SW 1271 (cell line): ENCODE measurements around the gene LILRB4.
"Not testable (repeated sequence)": the region's sequence is repeated elsewhere in the genome, so short reads cannot be mapped to it uniquely, and the experiment has no call there.

Experiments
- DNase-seq, 2 experiments: peaks; one replicate each; lab custom pipeline; 2025; lab: John Stamatoyannopoulos, UW

Gene LILRB4

GRCh38 chr19:54650108-54650655 lies 12.6 kb upstream of the LILRB4 start:
- no peak for DNase-seq

GRCh38 chr19:54653181-54653809 lies 9.5 kb upstream of the LILRB4 start:
- DNase-seq = peak in 1 of 2 experiments; percentile 53

- DNase-seq = no peak
These were observed 8.1 kb upstream of the LILRB4 start for GRCh38 chr19:54654447-54655321.

- DNase-seq = no peak
These were observed 3.5 kb upstream of the LILRB4 start for GRCh38 chr19:54659300-54659699.

- DNase-seq = no peak
These were observed 2.5 kb upstream of the LILRB4 start for GRCh38 chr19:54660306-54660705.

GRCh38 chr19:54660964-54661363 lies 1.8 kb upstream of the LILRB4 start:
- no peak for DNase-seq

- no peak for DNase-seq
These were observed 821 bp upstream of the LILRB4 start for GRCh38 chr19:54661846-54662481.

GRCh38 chr19:54665530-54665929 lies 2.7 kb downstream of the LILRB4 start:
- DNase-seq = no peak

- DNase-seq = no peak
These were observed 4.4 kb downstream of the LILRB4 start for GRCh38 chr19:54667217-54667616.

GRCh38 chr19:54668353-54668752 lies 5.6 kb downstream of the LILRB4 start:
- no peak for DNase-seq

GRCh38 chr19:54670576-54671357 lies 8.0 kb downstream of the LILRB4 start:
- DNase-seq = no peak

GRCh38 chr19:54673222-54673621 lies 10.4 kb downstream of the LILRB4 start:
- DNase-seq = no peak

- peak in 1 of 2 experiments; percentile 46 for DNase-seq
These were observed 11.3 kb downstream of the LILRB4 start for GRCh38 chr19:54674021-54674617.

- peak in 1 of 2 experiments; percentile 43 for DNase-seq
These were observed 13.5 kb downstream of the LILRB4 start for GRCh38 chr19:54676210-54676834.

- no peak for DNase-seq
These were observed 14.4 kb downstream of the LILRB4 start for GRCh38 chr19:54677217-54677616.

GRCh38 chr19:54681596-54681995 lies 18.8 kb downstream of the LILRB4 start:
- DNase-seq = not testable (repeated sequence)

GRCh38 chr19:54682306-54682856 lies 19.6 kb downstream of the LILRB4 start:
- no peak for DNase-seq

- DNase-seq = no peak
These were observed 21.7 kb downstream of the LILRB4 start for GRCh38 chr19:54684527-54684926.

GRCh38 chr19:54691582-54692297 lies 29.0 kb downstream of the LILRB4 start:
- DNase-seq = no peak

- no peak for DNase-seq
These were observed 29.5 kb downstream of the LILRB4 start for GRCh38 chr19:54692298-54692615.
